Fibroblast of the aortic adventitia (primary cell): ENCODE results near the gene KRTAP2-2. TPM values are rescaled to one million over a fixed set of nuclear protein-coding genes. Genes with fewer than 3 reads are reported as not detected.
A peak's percentile ranks its signal among the peaks of the same experiment; 100 is the strongest.
"Not testable (repeated sequence)": the region's sequence is repeated elsewhere in the genome, so short reads cannot be mapped to it uniquely, and the experiment has no call there.

Experiments used
- DNase-seq: peaks from one replicate; pipeline ENCODE4 v3.0.0-alpha.2; 2010; ENCODE audit warnings: low read depth
- H3K4me3 ChIP-seq: 2 replicates; pipeline ENCODE4 v1.5.1; 2011; ENCODE audit warnings: low read depth, mild to moderate bottlenecking, control low read depth, low read length, moderate library complexity
- total RNA-seq: library from RNA; depleted of rRNA; stranded (reverse); fragments of >200 nt; gene quantifications from 2 replicates; pipeline ENCODE4 v1.2.3, GENCODE V29; 2012; ENCODE audit warnings: low replicate concordance
- TF ChIP-seq, protein P1 (sequence below): IDR thresholded peaks from 2 replicates; pipeline ENCODE4 v1.5.1; 2011; ENCODE audit warnings: mild to moderate bottlenecking, low read length, control low read depth, inconsistent platforms; ENCODE audit not compliant: insufficient read depth

Gene KRTAP2-2
- total RNA-seq, 1 donor: not detected

GRCh38 chr17:41042953-41043352 lies 12.1 kb downstream of the KRTAP2-2 start:
- TF ChIP-seq, protein P1, sequence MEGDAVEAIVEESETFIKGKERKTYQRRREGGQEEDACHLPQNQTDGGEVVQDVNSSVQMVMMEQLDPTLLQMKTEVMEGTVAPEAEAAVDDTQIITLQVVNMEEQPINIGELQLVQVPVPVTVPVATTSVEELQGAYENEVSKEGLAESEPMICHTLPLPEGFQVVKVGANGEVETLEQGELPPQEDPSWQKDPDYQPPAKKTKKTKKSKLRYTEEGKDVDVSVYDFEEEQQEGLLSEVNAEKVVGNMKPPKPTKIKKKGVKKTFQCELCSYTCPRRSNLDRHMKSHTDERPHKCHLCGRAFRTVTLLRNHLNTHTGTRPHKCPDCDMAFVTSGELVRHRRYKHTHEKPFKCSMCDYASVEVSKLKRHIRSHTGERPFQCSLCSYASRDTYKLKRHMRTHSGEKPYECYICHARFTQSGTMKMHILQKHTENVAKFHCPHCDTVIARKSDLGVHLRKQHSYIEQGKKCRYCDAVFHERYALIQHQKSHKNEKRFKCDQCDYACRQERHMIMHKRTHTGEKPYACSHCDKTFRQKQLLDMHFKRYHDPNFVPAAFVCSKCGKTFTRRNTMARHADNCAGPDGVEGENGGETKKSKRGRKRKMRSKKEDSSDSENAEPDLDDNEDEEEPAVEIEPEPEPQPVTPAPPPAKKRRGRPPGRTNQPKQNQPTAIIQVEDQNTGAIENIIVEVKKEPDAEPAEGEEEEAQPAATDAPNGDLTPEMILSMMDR: no peak
- no peak overlapping the region for H3K4me3 ChIP-seq
- no peak for DNase-seq

DNA sequence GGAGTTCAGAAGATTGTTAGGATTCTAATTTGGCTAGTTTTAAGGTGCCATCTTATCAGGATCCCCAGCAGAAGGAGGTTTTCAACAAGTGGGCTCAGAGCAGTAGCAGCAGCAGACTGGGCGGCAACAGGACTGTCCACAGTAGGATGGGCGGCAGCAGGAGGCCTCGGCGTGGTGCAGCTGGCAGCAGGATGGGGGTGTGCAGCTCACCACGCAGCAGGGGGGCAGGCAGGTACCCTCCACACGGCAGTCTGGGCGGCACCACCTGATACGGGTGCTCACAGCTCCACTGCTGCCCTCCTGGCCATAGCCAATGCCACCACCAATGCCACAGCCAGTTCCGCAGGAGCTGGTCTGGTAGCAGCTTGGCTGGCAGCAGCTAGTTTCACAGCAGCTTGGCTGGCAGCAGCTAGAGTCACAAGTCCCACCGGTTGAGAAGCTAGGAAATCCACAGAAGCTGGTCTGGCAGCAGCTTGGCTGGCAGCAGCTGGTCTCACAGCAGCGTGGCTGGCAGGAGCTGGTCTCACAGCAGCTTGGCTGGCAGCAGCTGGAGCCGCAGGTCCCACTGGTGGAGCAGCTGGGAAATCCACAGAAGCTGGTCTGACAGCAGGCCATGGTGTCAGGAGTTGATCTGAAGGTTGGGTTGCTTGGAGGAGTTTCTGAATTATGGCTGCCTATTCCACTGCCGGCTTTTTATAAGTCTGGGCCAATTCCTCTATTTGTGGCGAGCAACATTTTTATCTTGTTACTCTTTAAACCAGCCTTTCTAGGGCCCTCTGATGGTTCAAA lies 14.1 kb downstream of the KRTAP2-2 start, which contains the start of gene KRTAP1-1:
Gene KRTAP1-1 (minus strand): TSS at position 668 of the 789 bp plus-strand sequence. CDS start 53 bp downstream, at position 615.
- H3K4me3 ChIP-seq, DNase-seq: not testable (repeated sequence)

- DNase-seq: no peak
- H3K4me3 ChIP-seq: no peak overlapping the region
- TF ChIP-seq, protein P1: no peak
Observed at GRCh38 chr17:41037853-41038350, 17.1 kb downstream of the KRTAP2-2 start.

DNA sequence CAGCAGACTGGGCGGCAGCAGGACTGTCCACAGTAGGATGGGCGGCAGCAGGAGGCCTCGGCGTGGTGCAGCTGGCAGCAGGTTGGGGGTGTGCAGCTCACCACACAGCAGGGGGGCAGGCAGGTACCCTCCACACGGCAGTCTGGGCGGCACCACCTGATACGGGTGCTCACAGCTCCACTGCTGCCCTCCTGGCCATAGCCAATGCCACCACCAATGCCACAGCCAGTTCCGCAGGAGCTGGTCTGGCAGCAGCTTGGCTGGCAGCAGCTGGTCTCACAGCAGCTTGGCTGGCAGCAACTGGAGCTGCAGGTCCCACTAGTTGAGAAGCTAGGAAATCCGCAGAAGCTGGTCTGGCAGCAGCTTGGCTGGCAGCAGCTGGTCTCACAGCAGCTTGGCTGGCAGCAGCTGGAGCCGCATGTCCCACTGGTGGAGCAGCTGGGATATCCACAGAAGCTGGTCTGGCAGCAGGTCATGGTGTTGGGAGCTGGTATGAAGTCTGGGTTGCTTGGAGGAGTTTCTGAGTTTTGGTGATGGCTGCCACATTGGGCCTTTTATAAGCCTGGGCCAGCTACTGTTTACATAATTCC lies 20.6 kb downstream of the KRTAP2-2 start, which contains the start of gene KRTAP1-3:
Gene KRTAP1-3 (minus strand): TSS at position 529 of the 590 bp plus-strand sequence. CDS start 53 bp downstream, at position 476.
- DNase-seq, H3K4me3 ChIP-seq: not testable (repeated sequence)

GRCh38 chr17:41029633-41030245 lies 25.3 kb downstream of the KRTAP2-2 start, which contains the start of gene KRTAP1-4:
Gene KRTAP1-4, minus strand, starts transcription at chr17:41030195. Its CDS starts 117 bp downstream, at chr17:41030078.
- no peak within 1 kb of the TSS for H3K4me3 ChIP-seq
- no peak for DNase-seq
- TF ChIP-seq, protein P1: no peak

DNA sequence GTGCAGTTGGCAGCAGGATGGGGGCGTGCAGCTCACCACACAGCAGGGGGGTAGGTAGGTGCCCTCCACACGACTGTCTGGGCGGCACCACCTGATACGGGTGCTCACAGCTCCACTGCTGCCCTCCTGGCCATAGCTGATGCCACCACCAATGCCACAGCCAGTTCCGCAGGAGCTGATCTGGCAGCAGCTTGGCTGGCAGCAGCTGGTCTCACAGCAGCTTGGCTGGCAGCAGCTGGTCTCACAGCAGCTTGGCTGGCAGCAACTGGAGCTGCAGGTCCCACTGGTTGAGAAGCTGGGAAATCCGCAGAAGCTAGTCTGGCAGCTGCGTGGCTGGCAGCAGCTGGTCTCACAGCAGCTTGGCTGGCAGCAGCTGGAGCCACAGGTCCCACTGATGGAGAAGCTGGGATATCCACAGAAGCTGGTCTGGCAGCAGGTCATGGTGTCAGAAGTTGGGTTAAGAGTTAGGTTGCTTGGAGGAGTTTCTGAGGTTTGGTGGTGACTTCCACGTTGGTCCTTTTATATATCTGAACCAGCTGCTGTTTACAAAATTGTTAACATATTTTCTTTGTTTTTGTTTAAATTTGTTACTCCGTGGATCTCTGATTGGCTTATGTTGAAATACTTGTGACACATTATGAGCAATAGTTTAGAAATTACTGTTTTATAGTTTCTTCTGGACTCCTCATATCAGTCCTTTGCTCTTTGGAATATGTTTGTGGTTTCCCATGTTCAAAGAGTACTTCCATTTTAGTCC lies 28.1 kb downstream of the KRTAP2-2 start, which contains the start of gene KRTAP1-5:
Gene KRTAP1-5 (minus strand): TSS at position 494 of the 757 bp plus-strand sequence. CDS start 53 bp downstream, at position 441.
- peak; percentile 71 for DNase-seq
- H3K4me3 ChIP-seq: no peak within 1 kb of the TSS

DNA sequence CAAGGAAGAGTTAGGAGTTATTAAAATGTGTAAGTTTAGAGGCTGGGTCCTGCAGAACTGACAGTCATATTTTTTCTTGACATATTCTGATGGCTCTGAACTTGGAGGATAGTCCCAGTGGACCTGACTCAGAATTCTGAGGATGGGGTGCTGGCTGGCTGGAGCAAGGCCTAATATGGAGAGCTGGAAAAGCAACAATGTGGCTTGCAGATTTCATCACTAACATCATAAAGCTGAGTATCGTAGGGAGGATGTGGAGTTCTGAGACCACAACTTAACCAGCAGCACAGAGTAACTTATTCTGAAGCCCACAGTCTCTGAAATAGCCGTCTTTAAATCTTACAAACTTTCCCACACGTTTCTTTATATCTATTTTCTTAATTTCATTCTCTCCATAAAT lies 30.3 kb downstream of the KRTAP2-2 start:
- no peak overlapping the region for H3K4me3 ChIP-seq
- no peak for DNase-seq
- TF ChIP-seq, protein P1: no peak

More for the DNA sequence above, 28.1 kb downstream of the KRTAP2-2 start, which contains the start of gene KRTAP1-5:
- TF ChIP-seq, protein P1: no peak
